HepG2 (cell line): ENCODE measurements around the gene GNB1. TPM values are rescaled to one million over a fixed set of nuclear protein-coding genes. Genes with fewer than 3 reads are reported as not detected.

ENCODE experiments used
- AGO1 ChIP-seq: fragments of 200-400 bp; formaldehyde crosslinking; IDR thresholded peaks from 2 replicates; pipeline ENCODE4 v1.6.1; 2017; ENCODE audit warnings: mild to moderate bottlenecking, low read depth, low read length, moderate library complexity; ENCODE audit not compliant: poor library complexity, severe bottlenecking
- ELF3 ChIP-seq: IDR thresholded peaks from 2 replicates; pipeline ENCODE4 v1.6.1; 2016; ENCODE audit warnings: missing genetic modification reagents, missing compliant biosample characterization
- KDM5A ChIP-seq: fragments of 200-600 bp; sonication (generic); IDR thresholded peaks from 2 replicates; pipeline ENCODE4 v1.7.0; 2018; ENCODE audit warnings: antibody characterized with exemption, mild to moderate bottlenecking, low read length, borderline replicate concordance
- MYC ChIP-seq: sonication (generic); formaldehyde crosslinking; IDR thresholded peaks from 2 replicates; pipeline ENCODE4 v1.9.0; 2021; ENCODE audit warnings: missing genetic modification reagents, borderline replicate concordance
- PHF21A ChIP-seq: sonication (generic); formaldehyde crosslinking; IDR thresholded peaks from 2 replicates; pipeline ENCODE4 v1.5.0; 2020; ENCODE audit warnings: mild to moderate bottlenecking, missing genetic modification reagents
- SKI ChIP-seq: fragments of 450-650 bp; IDR thresholded peaks from one replicate; pipeline ENCODE4 v1.6.1; 2018; ENCODE audit warnings: mild to moderate bottlenecking; ENCODE audit not compliant: partially characterized antibody
- YEATS2 ChIP-seq: sonication (generic); formaldehyde crosslinking; IDR thresholded peaks from 2 replicates; pipeline ENCODE4 v1.4.0; 2020; ENCODE audit warnings: missing genetic modification reagents, borderline replicate concordance
- ZNF329 ChIP-seq: sonication (generic); formaldehyde crosslinking; IDR thresholded peaks from 2 replicates; pipeline ENCODE4 v1.9.0; 2021; ENCODE audit warnings: low read depth, mild to moderate bottlenecking, missing genetic modification reagents
- ZNF431 ChIP-seq: sonication (generic); formaldehyde crosslinking; IDR thresholded peaks from 2 replicates; pipeline ENCODE4 v1.9.0; 2022; ENCODE audit warnings: missing genetic modification reagents, low read depth, mild to moderate bottlenecking, borderline replicate concordance
- ZNF510 ChIP-seq: sonication (generic); formaldehyde crosslinking; IDR thresholded peaks from 2 replicates; pipeline ENCODE4 v1.4.0; 2020; ENCODE audit warnings: low read depth, mild to moderate bottlenecking, missing genetic modification reagents
- polyA plus RNA-seq, 8 experiments: library from polyadenylated mRNA; depleted of rRNA in 3 of 8; stranded (reverse) in 7 of 8; unstranded in 1 of 8; fragments of >200 nt; fragmentation: Illumina TruSeq in 4 of 8; extraction: Trizol in 4 of 8; gene quantifications; 2 replicates each; pipeline versions ENCODE4 v1.2.1 to v1.2.3, GENCODE V29; 2011 to 2016; ENCODE audit warnings: low read depth in 4 of 8, missing spikeins in 1 of 8, mixed read lengths in 1 of 8; ENCODE audit not compliant: insufficient read depth in 1 of 8
- total RNA-seq, 5 experiments: library from RNA; depleted of rRNA; stranded (reverse); fragments of >200 nt; fragmentation: Illumina TruSeq; extraction: Trizol; gene quantifications; 2 replicates each; pipeline ENCODE4 v1.2.3, GENCODE V29; 2016; ENCODE audit warnings: low read depth in 1 of 5
- TF ChIP-seq, protein P1 (sequence below): sonication (generic); formaldehyde crosslinking; IDR thresholded peaks from 2 replicates; pipeline ENCODE4 v1.5.0; 2020; ENCODE audit warnings: mild to moderate bottlenecking, missing genetic modification reagents
- TF ChIP-seq, protein P2 (sequence below): IDR thresholded peaks from 2 replicates; pipeline ENCODE4 v1.6.1; 2016; ENCODE audit warnings: missing biosample characterization, missing genetic modification reagents, low read depth
- TF ChIP-seq, protein P3 (sequence below): sonication (generic); formaldehyde crosslinking; IDR thresholded peaks from 2 replicates; pipeline ENCODE4 v1.4.0; 2020; ENCODE audit warnings: missing genetic modification reagents
- TF ChIP-seq, protein P4 (sequence below): sonication (generic); formaldehyde crosslinking; IDR thresholded peaks from 2 replicates; pipeline ENCODE4 v1.9.0; 2022; ENCODE audit warnings: missing genetic modification reagents, mild to moderate bottlenecking, borderline replicate concordance
- TF ChIP-seq, protein P5 (sequence below), 2 experiments: sonication (generic) in 1 of 2; formaldehyde crosslinking in 1 of 2; IDR thresholded peaks; 2 replicates each; pipeline versions ENCODE4 v1.4.0 to v1.6.1; 2018 to 2020; ENCODE audit warnings: missing genetic modification reagents in 2 of 2, borderline replicate concordance in 1 of 2, low read depth in 1 of 2, mild to moderate bottlenecking in 1 of 2, missing biosample characterization in 1 of 2
- TF ChIP-seq, protein P6 (sequence below): sonication (generic); formaldehyde crosslinking; IDR thresholded peaks from 2 replicates; pipeline ENCODE4 v1.5.1; 2020; ENCODE audit warnings: missing genetic modification reagents, mild to moderate bottlenecking, borderline replicate concordance

GNB1 gene
- total and polyA plus RNA-seq, 2 of the 13 experiments (the other 11 are each of a cell fraction or from before 2014, with no cell fraction given), result 66.2 to 327 TPM

DNA sequence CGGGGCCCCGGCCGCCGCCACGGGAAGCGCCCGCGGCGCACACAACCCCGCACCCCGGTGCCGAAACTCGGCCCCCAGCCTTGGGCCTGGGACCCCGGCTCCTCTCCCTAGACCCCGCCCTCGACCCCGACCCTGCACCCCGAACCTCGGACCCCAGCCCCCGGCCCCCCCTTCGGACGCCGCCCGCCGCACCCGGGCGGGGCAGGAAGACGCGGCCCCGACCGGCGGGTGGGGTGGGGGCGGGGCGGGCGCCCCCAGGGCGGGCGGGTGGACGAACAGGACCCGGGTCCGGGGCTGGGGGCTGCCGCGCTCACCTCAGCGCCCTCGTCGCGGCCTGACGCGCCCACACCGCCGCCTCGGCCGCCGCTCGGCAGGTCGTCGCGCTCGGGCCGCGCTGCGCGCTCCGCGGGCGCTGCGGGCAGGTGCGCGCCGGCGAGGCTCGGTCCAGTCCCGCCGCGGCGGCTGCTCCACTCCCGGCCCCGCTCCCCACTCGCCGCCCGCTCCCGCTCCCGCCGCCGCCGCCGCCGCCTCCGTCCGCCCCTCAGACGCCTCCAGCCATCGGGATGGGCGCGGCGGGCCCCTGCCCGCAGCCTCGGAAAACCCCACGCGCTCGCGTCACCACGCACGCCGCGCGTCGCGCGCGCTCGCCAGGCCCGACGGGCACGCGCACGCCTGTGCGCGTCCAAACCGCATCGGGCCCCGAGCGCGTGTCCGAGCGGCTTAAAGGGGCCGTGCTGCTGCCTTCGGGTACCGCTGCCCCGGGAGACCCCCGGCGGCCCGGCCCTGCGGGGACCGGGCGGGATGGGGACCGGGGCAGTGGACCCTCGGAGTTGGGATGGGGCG is at the start of gene GNB1 (continued):
- peak; percentile 32; the same call in 1 of the 2 replicates for TF ChIP-seq ZNF329 (CRISPR knock-in tag)
- TF ChIP-seq AGO1, result no peak
- peak; percentile 35; the same call in 1 of the 2 replicates for TF ChIP-seq MYC (CRISPR knock-in tag)
- TF ChIP-seq, protein P1, sequence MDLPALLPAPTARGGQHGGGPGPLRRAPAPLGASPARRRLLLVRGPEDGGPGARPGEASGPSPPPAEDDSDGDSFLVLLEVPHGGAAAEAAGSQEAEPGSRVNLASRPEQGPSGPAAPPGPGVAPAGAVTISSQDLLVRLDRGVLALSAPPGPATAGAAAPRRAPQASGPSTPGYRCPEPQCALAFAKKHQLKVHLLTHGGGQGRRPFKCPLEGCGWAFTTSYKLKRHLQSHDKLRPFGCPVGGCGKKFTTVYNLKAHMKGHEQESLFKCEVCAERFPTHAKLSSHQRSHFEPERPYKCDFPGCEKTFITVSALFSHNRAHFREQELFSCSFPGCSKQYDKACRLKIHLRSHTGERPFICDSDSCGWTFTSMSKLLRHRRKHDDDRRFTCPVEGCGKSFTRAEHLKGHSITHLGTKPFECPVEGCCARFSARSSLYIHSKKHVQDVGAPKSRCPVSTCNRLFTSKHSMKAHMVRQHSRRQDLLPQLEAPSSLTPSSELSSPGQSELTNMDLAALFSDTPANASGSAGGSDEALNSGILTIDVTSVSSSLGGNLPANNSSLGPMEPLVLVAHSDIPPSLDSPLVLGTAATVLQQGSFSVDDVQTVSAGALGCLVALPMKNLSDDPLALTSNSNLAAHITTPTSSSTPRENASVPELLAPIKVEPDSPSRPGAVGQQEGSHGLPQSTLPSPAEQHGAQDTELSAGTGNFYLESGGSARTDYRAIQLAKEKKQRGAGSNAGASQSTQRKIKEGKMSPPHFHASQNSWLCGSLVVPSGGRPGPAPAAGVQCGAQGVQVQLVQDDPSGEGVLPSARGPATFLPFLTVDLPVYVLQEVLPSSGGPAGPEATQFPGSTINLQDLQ, result peak; percentile 100
- peak; percentile 83 for TF ChIP-seq SKI
- TF ChIP-seq, protein P2, sequence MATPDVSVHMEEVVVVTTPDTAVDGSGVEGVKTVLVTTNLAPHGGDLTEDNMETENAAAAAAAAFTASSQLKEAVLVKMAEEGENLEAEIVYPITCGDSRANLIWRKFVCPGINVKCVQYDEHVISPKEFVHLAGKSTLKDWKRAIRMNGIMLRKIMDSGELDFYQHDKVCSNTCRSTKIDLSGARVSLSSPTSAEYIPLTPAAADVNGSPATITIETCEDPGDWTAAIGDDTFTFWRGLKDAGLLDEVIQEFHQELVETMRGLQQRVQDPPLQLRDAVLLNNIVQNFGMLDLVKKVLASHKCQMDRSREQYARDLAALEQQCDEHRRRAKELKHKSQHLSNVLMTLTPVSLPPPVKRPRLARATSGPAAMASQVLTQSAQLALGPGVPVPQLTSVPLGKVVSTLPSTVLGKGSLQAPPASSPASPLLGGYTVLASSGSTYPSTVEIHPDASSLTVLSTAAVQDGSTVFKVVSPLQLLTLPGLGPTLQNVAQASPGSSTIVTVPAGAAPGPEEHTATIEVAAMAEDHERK (CRISPR knock-in tag), result peak; percentile 97
- TF ChIP-seq KDM5A, result peak; percentile 70; the same call in 1 of the 2 replicates
- TF ChIP-seq, protein P3, sequence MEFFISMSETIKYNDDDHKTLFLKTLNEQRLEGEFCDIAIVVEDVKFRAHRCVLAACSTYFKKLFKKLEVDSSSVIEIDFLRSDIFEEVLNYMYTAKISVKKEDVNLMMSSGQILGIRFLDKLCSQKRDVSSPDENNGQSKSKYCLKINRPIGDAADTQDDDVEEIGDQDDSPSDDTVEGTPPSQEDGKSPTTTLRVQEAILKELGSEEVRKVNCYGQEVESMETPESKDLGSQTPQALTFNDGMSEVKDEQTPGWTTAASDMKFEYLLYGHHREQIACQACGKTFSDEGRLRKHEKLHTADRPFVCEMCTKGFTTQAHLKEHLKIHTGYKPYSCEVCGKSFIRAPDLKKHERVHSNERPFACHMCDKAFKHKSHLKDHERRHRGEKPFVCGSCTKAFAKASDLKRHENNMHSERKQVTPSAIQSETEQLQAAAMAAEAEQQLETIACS (CRISPR knock-in tag), result peak; percentile 97
- no peak for TF ChIP-seq ZNF431 (CRISPR knock-in tag)
- 0 out of 2 replicates have a peak, but pooled peaks have one; percentile 7 for TF ChIP-seq PHF21A (CRISPR knock-in tag)
- TF ChIP-seq, protein P4, sequence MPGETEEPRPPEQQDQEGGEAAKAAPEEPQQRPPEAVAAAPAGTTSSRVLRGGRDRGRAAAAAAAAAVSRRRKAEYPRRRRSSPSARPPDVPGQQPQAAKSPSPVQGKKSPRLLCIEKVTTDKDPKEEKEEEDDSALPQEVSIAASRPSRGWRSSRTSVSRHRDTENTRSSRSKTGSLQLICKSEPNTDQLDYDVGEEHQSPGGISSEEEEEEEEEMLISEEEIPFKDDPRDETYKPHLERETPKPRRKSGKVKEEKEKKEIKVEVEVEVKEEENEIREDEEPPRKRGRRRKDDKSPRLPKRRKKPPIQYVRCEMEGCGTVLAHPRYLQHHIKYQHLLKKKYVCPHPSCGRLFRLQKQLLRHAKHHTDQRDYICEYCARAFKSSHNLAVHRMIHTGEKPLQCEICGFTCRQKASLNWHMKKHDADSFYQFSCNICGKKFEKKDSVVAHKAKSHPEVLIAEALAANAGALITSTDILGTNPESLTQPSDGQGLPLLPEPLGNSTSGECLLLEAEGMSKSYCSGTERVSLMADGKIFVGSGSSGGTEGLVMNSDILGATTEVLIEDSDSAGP (CRISPR knock-in tag), result peak; percentile 99
- TF ChIP-seq, protein P5, sequence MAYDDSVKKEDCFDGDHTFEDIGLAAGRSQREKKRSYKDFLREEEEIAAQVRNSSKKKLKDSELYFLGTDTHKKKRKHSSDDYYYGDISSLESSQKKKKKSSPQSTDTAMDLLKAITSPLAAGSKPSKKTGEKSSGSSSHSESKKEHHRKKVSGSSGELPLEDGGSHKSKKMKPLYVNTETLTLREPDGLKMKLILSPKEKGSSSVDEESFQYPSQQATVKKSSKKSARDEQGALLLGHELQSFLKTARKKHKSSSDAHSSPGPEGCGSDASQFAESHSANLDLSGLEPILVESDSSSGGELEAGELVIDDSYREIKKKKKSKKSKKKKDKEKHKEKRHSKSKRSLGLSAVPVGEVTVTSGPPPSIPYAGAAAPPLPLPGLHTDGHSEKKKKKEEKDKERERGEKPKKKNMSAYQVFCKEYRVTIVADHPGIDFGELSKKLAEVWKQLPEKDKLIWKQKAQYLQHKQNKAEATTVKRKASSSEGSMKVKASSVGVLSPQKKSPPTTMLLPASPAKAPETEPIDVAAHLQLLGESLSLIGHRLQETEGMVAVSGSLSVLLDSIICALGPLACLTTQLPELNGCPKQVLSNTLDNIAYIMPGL (CRISPR knock-in tag; IDR thresholded peaks at IDR 0.05; ENCODE audit: borderline replicate concordance in 1 of 2, low read depth in 1 of 2), result 0 out of 4 replicates have a peak, but pooled peaks of 1 of the 2 experiments have one; percentile 63
- TF ChIP-seq ZNF510 (CRISPR knock-in tag), result no peak
- peak; percentile 58; the same call in 1 of the 2 replicates for TF ChIP-seq YEATS2
- TF ChIP-seq, protein P6, sequence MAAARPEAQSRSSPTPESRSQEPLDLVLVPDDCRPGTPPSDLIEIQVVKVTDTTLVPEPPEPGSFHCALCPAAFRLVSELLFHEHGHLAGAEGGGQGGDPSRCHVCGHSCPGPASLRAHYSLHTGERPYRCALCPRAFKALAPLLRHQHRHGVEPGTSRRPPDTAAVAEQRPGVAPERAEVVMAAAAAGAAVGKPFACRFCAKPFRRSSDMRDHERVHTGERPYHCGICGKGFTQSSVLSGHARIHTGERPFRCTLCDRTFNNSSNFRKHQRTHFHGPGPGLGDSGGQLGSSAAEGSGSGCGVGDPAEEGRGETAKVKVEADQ (CRISPR knock-in tag), result peak; percentile 6; the same call in 1 of the 2 replicates
- TF ChIP-seq ELF3 (CRISPR knock-in tag), result 0 out of 2 replicates have a peak, but pooled peaks have one; percentile 12
